GM19193 (cell line): ENCODE data around the gene HSF5.

Experiments
- POLR2A ChIP-seq: IDR thresholded peaks from 4 replicates; pipeline ENCODE4 v1.6.1; 2011; ENCODE audit not compliant: insufficient read depth, insufficient read length; ENCODE audit errors: extremely low read depth

HSF5 gene

GRCh38 chr17:58394534-58395223 lies 93.5 kb downstream of the HSF5 start:
- TF ChIP-seq POLR2A = no peak

- TF ChIP-seq POLR2A = no peak
Measured at GRCh38 chr17:58391302-58391984, 96.8 kb downstream of the HSF5 start.

- TF ChIP-seq POLR2A = no peak
Measured at GRCh38 chr17:58390884-58391283, 97.3 kb downstream of the HSF5 start.

GRCh38 chr17:58388302-58389190 lies 99.7 kb downstream of the HSF5 start:
- TF ChIP-seq POLR2A = no peak

GRCh38 chr17:58387834-58388233 lies 100.4 kb downstream of the HSF5 start:
- TF ChIP-seq POLR2A = no peak

GRCh38 chr17:58386708-58387107 lies 101.5 kb downstream of the HSF5 start:
- TF ChIP-seq POLR2A = no peak

- no peak for TF ChIP-seq POLR2A
Measured at GRCh38 chr17:58385359-58385899, 102.8 kb downstream of the HSF5 start.

- no peak for TF ChIP-seq POLR2A
Measured at GRCh38 chr17:58384897-58385296, 103.3 kb downstream of the HSF5 start.

GRCh38 chr17:58383892-58384462 lies 104.2 kb downstream of the HSF5 start:
- TF ChIP-seq POLR2A = no peak

GRCh38 chr17:58382872-58383242 lies 105.4 kb downstream of the HSF5 start:
- no peak for TF ChIP-seq POLR2A

GRCh38 chr17:58382108-58382871 lies 105.9 kb downstream of the HSF5 start:
- TF ChIP-seq POLR2A = no peak

- no peak for TF ChIP-seq POLR2A
Measured at GRCh38 chr17:58381124-58382035, 106.8 kb downstream of the HSF5 start.

- TF ChIP-seq POLR2A = no peak
Measured at GRCh38 chr17:58380207-58381123, 107.7 kb downstream of the HSF5 start.

GRCh38 chr17:58379511-58379824 lies 108.7 kb downstream of the HSF5 start:
- no peak for TF ChIP-seq POLR2A
